Vagina (tissue), 2 donors: Measurements from ENCODE around the gene HOXB3. TPM values are rescaled to one million over a fixed set of nuclear protein-coding genes. Genes with fewer than 3 reads are reported as not detected.

Experiments used
- DNase-seq, 2 donors: peaks; one replicate each; pipeline ENCODE4 v3.0.0-alpha.2; 2017; ENCODE audit errors: extremely low spot score in 2 of 2
- H3K27ac ChIP-seq: fragments of 200-600 bp; sonication (generic); one replicate; pipeline ENCODE4 v1.5.1; 2019
- H3K27me3 ChIP-seq: fragments of 200-600 bp; sonication (generic); one replicate; pipeline ENCODE4 v1.5.1; 2019
- H3K36me3 ChIP-seq, 2 donors: fragments of 200-600 bp; sonication (generic); one replicate each; pipeline ENCODE4 v1.5.1; 2017 to 2019
- H3K4me1 ChIP-seq: fragments of 200-600 bp; sonication (generic); one replicate; pipeline ENCODE4 v1.5.1; 2019
- H3K4me3 ChIP-seq, 2 donors: fragments of 200-600 bp; sonication (generic); 1 replicate in 1 of 2; 2 replicates in 1 of 2; pipeline ENCODE4 v1.5.1; 2016 to 2019
- H3K9me3 ChIP-seq: fragments of 200-600 bp; sonication (generic); one replicate; pipeline ENCODE4 v1.5.1; 2019
- POLR2A ChIP-seq, 2 donors: fragments of 450-650 bp; IDR thresholded peaks; one replicate each; pipeline ENCODE4 v1.6.1; 2017; ENCODE audit warnings: antibody characterized with exemption in 2 of 2, mild to moderate bottlenecking in 2 of 2, moderate library complexity in 2 of 2
- POLR2AphosphoS5 ChIP-seq, 2 donors: sonication (generic); formaldehyde crosslinking; IDR thresholded peaks; one replicate each; pipeline ENCODE4 v1.9.0; 2017; ENCODE audit warnings: antibody characterized with exemption in 2 of 2, mild to moderate bottlenecking in 2 of 2, low read depth in 1 of 2; ENCODE audit not compliant: insufficient read depth in 1 of 2
- intact Hi-C: fragments of 100-400 bp; cut with DNase I; formaldehyde crosslinking; loops from one replicate; pipeline ENCODE4 v1.15.1; 2023
- total RNA-seq: library from RNA; depleted of rRNA; stranded (reverse); fragments of >200 nt; gene quantifications from one replicate; pipeline ENCODE4 v1.2.3, GENCODE V29; 2016
- TF ChIP-seq, protein P1 (sequence below), 3 experiments: fragments of 450-650 bp in 2 of 3; fragments of 200-600 bp in 1 of 3; sonication (generic) in 1 of 3; IDR thresholded peaks; one replicate each; pipeline ENCODE4 v1.5.1; 2017 to 2019; ENCODE audit warnings: antibody characterized with exemption in 3 of 3, mild to moderate bottlenecking in 2 of 3, moderate library complexity in 2 of 3

The HOXB3 gene
- total RNA-seq, 1 donor from 2014 or later: 17.7 TPM

DNA sequence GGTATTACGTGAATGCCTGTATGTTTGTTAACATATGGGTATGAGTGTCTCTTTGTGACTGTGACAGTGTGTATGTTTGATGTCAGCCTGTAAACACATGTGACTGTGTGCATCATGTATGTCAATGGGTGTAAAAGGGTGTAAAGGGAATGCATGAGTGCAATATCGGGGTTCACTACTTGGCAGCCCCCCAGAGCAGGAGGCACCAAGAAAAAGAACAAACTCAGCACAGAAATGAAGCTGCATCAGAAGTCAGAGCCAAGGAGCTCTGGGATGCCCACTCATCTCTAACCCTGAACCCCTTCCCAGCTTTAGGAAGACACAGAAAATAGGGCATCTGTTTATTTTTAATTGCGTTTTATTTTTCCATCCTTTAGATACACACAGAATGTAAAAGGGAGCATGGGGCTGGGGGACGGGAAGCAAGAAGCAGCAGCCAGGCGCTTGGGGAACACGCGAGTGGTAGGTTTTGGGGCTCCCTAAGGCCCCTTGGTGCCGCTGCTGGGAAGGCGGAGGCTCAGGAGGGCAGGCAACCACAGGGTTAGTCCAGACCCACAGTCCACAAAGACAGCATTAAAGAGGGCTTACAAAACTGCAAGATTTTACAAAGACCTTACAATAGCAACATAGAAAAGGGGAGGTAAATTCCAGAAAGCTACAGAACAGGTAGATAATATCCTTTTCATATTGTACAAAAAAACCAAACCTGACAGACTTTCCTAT lies 17.0 kb upstream of the HOXB3 start:
- TF ChIP-seq POLR2AphosphoS5 (IDR thresholded peaks at IDR 0.05; ENCODE audit: insufficient read depth in 1 of 2, low read depth in 1 of 2): no peak
- Histone ChIP-seq H3K27ac (no peak overlapping the region), H3K4me1 (peaks cover 27% of the 10 kb centered on the region), H3K27me3 (no peaks in the 10 kb centered on the region), H3K36me3 (no peaks in the 10 kb centered on the region), H3K4me3 (no peak overlapping the region), H3K9me3 (no peaks in the 10 kb centered on the region)
- intact Hi-C loops: no loop called here
- no peak for DNase-seq

DNA sequence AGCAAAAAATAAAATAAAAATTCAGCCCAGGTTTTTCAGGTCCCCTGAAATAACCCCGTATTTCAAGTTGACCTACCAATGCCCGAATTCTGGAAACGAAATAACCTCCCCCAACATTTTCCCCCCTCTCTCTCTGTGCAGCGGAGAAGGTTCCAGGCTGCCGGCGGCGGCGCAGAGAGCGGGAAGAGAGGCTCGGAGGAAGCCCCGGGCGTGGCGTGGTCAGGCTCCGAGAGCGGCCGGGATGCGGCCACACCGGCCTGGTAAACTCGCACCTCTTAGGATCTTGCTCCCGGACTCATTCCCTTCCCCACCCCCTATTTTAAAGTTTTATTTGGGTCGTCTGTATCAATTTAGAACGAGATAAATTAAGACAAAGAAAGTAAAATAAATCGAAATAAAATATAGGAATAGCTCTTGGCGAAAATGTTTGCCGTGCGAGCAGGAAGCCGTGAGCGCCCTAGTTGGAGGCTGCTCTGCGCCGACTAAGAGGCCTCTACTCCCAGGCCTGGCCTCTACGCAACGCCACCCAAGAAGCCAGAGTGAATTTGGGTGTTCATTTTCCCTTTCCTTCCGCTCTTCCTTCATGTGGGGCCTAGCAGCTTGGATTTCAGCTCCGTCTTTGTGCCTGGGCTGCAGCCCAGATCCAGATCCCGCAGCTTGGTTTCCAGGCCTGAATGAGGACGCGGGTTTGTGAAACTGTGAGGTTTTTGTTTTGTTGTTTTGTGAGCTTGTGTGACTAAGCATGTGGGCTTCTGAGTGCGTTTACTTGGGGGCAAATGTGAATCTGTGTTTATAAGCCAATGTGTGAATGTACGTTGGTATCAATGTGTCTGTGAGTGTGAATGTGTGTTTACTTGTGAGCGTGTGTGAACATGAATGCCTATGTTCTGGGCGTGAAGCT lies 16.2 kb upstream of the HOXB3 start:
- DNase-seq: no peak
- Histone ChIP-seq H3K36me3 (no peaks in the 10 kb centered on the region), H3K27ac (no peak overlapping the region), H3K9me3 (no peaks in the 10 kb centered on the region), H3K27me3 (no peaks in the 10 kb centered on the region), H3K4me1 (peaks cover 26% of the 10 kb centered on the region), H3K4me3 (no peak overlapping the region)
- TF ChIP-seq POLR2AphosphoS5 (IDR thresholded peaks at IDR 0.05; ENCODE audit: insufficient read depth in 1 of 2, low read depth in 1 of 2): no peak
- TF ChIP-seq, protein P1, sequence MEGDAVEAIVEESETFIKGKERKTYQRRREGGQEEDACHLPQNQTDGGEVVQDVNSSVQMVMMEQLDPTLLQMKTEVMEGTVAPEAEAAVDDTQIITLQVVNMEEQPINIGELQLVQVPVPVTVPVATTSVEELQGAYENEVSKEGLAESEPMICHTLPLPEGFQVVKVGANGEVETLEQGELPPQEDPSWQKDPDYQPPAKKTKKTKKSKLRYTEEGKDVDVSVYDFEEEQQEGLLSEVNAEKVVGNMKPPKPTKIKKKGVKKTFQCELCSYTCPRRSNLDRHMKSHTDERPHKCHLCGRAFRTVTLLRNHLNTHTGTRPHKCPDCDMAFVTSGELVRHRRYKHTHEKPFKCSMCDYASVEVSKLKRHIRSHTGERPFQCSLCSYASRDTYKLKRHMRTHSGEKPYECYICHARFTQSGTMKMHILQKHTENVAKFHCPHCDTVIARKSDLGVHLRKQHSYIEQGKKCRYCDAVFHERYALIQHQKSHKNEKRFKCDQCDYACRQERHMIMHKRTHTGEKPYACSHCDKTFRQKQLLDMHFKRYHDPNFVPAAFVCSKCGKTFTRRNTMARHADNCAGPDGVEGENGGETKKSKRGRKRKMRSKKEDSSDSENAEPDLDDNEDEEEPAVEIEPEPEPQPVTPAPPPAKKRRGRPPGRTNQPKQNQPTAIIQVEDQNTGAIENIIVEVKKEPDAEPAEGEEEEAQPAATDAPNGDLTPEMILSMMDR (IDR thresholded peaks at IDR 0.05): no peak
- TF ChIP-seq POLR2A (IDR thresholded peaks at IDR 0.05): no peak
- intact Hi-C loops: no loop called here

DNA sequence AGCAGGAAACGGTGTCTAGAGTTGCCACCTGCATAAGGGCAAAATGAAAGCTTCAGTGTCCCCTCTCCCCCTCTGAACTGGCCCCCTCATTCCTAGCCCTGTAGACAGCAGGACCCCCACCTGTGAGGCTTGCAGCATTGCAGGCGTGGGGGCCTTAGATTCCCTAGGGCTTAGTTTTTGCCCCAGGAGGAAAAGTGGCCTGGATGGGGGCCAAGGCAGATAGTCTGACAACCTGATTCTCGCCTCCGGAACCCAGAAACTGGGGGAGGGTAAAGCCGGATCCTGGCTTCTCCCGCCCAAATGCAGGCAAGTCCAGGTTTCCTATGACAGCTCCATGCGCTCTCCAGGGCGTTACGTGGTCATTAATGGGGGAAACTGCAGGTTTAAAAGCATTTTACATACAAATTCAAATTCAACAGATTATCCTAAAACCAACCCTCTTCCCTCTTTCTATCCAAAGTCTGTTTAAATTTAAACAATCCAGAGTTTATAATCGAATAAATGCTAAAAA lies 15.4 kb upstream of the HOXB3 start:
- H3K27ac ChIP-seq: no peak overlapping the region
- no peaks in the 10 kb centered on the region for H3K36me3 ChIP-seq
- no peak for TF ChIP-seq POLR2AphosphoS5 (IDR thresholded peaks at IDR 0.05; ENCODE audit: insufficient read depth in 1 of 2, low read depth in 1 of 2)
- TF ChIP-seq POLR2A (IDR thresholded peaks at IDR 0.05): no peak
- TF ChIP-seq, protein P1 (IDR thresholded peaks at IDR 0.05): no peak
- H3K4me1 ChIP-seq: peaks cover 18% of the 10 kb centered on the region
- peak overlapping the region in 1 of 2 donors; percentile 39 for H3K4me3 ChIP-seq
- H3K27me3 ChIP-seq: no peaks in the 10 kb centered on the region
- intact Hi-C loops: no loop called here
- DNase-seq: no peak
- no peaks in the 10 kb centered on the region for H3K9me3 ChIP-seq

DNA sequence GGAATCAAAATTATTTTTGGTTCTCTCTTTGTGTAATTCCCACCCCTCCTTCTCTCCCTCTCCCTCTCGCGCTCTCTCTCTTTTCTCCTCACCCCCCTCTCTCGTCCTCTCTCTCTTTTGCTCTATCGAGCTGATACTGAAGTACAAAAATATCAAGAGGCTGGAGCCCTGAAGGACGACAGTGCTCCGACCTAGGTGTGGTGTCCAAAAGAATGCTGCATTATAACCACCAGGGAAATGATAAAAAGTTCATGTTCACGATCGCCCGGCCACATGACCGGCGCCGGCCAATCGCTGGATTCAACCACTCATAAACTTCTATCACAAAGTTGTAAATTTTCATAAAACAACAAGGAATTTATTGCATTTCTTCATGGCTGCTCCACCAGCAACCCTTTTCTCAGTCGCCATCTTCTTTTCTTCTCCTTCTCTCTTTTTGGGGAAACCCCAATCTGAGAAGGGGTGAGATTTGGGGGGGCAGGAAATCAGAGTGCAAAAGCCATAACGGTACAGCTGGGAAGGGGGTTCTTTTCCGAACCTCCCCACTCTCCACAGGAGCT lies 14.8 kb upstream of the HOXB3 start, which contains the start of gene HOXB6:
TSS of gene HOXB6 (minus strand) at position 217 of the 560 bp plus-strand sequence. CDS start 6,836 bp downstream, outside the sequence.
- Histone ChIP-seq H3K27ac (peak within 1 kb of the TSS; percentile 67), H3K4me1 (peaks cover 13% of the 10 kb centered on the region), H3K27me3 (no peaks in the 10 kb centered on the region), H3K36me3 (no peaks in the 10 kb centered on the region), H3K9me3 (no peaks in the 10 kb centered on the region), H3K4me3 (peak within 1 kb of the TSS; percentile 39 to 41)
- no peak for TF ChIP-seq POLR2A (IDR thresholded peaks at IDR 0.05)
- TF ChIP-seq, protein P1 (IDR thresholded peaks at IDR 0.05): no peak
- no peak for TF ChIP-seq POLR2AphosphoS5 (IDR thresholded peaks at IDR 0.05; ENCODE audit: insufficient read depth in 1 of 2, low read depth in 1 of 2)
- intact Hi-C loops: no loop called here
- DNase-seq: no peak
